Choroid plexus epithelial cell (primary cell): ENCODE results near the gene ISG20L2.

ENCODE experiments used
- DNase-seq: peaks from one replicate; pipeline ENCODE4 v3.0.0-alpha.2; 2010; ENCODE audit warnings: low read depth
- H3K4me3 ChIP-seq: 2 replicates; pipeline ENCODE4 v1.5.1; 2011; ENCODE audit warnings: low read depth, mild to moderate bottlenecking, control low read depth, low read length, moderate library complexity
- CTCF ChIP-seq: conservative IDR thresholded peaks from 2 replicates; pipeline ENCODE4 v1.5.1; 2011; ENCODE audit warnings: low read depth, mild to moderate bottlenecking, control low read depth, inconsistent platforms, low read length, moderate library complexity

The ISG20L2 gene

DNA sequence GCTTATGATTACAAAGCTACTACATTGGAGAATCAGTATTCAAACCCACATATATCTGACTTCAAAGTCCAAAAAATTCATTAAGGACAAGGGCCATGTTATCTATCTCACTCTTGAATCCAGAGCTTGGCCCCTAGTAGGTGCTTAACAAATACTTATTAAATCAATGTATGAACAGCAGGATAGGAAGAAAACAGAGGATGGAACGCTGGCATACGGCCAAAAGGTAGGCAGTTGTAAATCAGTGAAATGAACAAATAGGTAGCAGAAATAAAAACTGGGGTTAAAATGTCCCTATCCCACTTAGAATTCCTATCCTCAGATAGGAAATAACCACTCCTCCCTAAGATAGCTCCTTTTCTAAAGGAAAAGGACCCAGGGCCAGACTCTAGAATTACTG is 10.3 kb upstream of the ISG20L2 start:
- H3K4me3 ChIP-seq = no peak overlapping the region
- no peak for TF ChIP-seq CTCF
- DNase-seq = no peak

- H3K4me3 ChIP-seq = no peak overlapping the region
- no peak for DNase-seq
- no peak for TF ChIP-seq CTCF
These were observed 9.8 kb upstream of the ISG20L2 start for GRCh38 chr1:156738407-156738806.

DNA sequence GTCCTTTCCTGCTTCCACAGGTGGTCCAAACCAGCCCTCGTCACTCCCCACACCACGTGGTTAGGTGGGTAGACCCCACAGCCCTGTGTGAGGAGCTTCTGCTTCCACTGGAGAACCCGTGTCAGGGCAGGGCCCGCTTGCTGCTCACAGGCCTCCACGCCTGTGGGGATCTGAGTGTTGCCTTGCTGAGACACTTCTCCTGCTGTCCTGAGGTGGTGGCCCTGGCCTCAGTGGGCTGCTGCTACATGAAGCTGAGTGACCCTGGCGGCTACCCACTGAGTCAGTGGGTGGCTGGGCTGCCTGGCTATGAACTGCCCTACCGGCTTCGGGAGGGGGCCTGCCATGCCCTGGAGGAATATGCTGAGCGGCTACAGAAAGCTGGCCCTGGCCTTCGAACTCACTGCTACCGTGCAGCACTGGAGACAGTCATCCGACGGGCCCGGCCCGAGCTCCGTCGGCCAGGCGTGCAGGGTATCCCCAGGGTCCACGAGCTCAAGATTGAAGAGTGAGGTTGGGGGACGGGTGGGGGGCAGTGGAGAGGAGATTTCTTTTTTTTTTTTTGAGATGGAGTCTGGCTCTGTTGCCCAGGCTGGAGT is 5.5 kb upstream of the ISG20L2 start:
- no peak for TF ChIP-seq CTCF
- DNase-seq = no peak
- H3K4me3 ChIP-seq = no peak overlapping the region

DNA sequence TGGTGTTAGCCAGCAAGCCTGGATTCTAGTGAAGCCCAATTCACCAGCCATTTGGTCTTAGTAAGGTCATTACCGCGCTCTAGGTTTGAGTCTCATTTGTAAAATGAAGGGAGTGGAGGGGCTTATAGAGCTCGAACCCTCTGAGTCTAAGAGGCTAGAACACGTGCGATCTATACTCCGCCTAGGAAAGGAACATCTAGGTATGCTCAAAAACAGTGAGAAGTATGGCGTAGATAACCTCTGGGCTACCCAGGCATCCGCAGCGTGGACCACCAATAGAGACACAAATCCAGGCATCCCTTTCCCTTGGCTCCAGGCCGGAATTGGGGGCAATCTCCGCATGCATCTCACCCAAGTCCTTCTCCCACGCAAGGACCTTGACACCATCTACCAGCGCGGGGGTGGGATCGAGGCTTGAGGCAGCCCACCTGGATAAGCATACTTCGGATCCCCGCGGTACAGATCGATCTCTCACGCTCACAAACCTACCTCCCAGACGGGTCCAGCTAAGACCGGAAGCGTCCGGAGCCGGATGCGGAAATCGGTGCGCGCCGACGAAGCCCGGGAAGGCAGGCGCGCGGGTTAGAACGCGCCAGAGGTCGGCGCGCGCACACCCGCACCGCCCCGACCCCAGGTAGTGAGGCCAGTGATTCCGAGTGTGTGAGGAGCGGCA is 504 bp downstream of the ISG20L2 start, which contains the start of gene METTL25B:
Gene METTL25B, plus strand, starts transcription at position 544 of the 673 bp plus-strand sequence. CDS start 636 bp downstream, outside the sequence.
- peak; percentile 80 for DNase-seq
- TF ChIP-seq CTCF = no peak
- peak within 1 kb of the TSS; percentile 94 for H3K4me3 ChIP-seq

GRCh38 chr1:156727492-156727891 is 1.1 kb downstream of the ISG20L2 start:
- DNase-seq = no peak
- H3K4me3 ChIP-seq = peak overlapping the region; percentile 94
- no peak for TF ChIP-seq CTCF

- H3K4me3 ChIP-seq = peak overlapping the region; percentile 37
- TF ChIP-seq CTCF = peak; percentile 71
- DNase-seq = peak; percentile 82
These were observed 1.9 kb downstream of the ISG20L2 start for GRCh38 chr1:156726549-156727226.
